ENCODE data around the gene RAPGEF6.
"Not testable (repeated sequence)": the region's sequence is repeated elsewhere in the genome, so short reads cannot be mapped to it uniquely, and the experiment has no call there.

The RAPGEF6 gene

DNA sequence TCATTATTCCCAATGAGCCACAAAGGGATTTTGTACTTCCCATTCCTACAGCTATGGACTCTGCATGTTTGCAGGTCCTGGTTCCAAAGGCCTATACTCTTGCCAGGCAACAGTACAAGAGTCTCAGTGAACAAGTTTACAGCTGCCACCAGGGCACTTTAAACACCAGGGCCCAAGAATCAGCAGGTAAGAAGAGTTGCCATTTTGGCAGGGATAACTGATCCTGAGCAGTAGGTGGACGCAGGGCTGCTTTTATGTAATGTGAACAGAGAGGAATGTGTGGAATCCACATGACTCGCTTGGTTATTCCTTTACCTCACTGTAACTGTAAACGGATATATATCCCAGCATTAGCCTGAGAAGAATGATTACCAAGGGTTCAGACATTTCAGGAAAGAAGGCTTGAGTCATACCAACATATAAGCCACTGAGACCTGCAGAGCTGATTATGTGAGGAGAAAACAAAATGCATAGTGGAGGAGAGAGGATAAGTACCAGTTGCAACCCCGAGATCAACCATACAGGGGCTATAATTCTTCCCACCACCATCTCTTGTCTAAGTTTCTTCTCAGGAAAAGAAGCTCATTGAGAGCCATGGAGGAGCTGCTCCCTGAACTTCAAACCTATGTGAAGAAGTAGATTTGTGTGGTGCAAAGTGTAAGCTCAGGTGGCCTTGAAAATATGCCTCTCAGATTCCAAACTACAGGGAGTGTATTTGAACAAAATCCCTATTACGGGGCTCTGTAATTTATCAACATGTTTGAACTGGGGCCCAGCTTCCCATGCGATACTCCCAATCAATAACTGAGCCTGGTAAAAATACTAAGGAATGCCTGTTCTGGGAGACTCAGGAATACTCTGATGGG is 24.6 kb downstream of the RAPGEF6 start:
- in situ Hi-C loops (cut with HindIII; ENCODE audit: low sequenced_read_pairs), result no loop called here

DNA sequence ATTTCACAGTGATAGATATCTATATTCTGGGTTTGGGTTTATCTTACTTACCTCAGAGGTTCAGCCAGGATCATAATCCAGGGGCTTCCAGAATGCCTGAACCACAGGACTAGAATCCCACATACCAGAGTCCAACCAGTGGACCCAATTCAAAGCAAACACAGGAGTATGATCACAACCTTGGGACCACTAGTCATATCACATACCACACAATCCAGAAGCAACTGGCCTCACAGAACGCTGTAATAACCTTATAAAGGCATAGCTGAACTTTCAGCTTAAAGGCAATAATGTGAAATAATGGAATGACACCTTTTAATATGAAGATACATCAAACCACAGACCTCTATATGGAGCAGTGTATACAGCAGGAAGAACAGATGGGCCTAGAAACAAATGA is 25.3 kb downstream of the RAPGEF6 start:
- in situ Hi-C loops (cut with HindIII; ENCODE audit: low sequenced_read_pairs), result no loop called here

DNA sequence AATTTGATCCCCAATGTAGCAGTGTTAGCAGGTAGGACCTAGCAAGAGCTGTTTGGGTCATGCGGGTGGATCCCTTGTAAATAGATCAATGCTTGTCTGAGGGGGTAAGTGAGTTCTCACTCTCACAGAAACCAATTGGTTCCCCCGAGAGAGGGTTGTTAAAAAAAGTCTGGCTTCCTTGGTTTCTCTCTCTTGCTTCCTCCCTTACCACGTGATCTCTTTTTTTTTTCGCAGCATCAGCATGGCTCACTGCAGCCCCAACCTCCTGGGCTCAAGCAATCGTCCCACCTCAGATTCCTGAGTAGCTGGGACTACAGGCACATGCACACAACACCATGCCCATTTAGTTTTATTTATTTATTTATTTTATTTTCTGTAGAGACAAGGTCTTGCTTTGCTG is 26.4 kb downstream of the RAPGEF6 start:
- in situ Hi-C loops (cut with HindIII; ENCODE audit: low sequenced_read_pairs), result no loop called here

GRCh38 chr5:131607903-131608540 is 27.0 kb downstream of the RAPGEF6 start:
- in situ Hi-C loops (cut with HindIII; ENCODE audit: low sequenced_read_pairs), result no loop called here

- in situ Hi-C loops (cut with HindIII; ENCODE audit: low sequenced_read_pairs), result no loop called here
These were observed 27.6 kb downstream of the RAPGEF6 start for GRCh38 chr5:131607418-131607817.

DNA sequence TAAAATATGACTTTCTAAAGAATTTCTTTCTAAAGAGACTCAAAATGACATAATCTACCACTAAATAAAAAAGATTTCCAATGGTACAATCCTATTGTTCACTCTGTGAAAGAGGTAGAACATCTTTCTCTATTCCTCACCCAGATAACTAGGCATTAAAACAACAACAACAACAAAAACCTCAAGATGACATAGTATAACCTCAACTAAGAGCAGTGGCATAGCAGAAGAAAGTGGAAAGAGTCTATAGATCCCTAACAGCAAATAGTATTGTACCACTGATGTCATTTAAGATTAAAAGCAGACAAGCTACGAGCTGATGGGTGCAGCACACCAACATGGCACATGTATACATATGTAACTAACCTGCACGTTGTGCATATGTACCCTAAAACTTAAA is 29.9 kb downstream of the RAPGEF6 start:
- in situ Hi-C loops (cut with HindIII; ENCODE audit: low sequenced_read_pairs), result no loop called here

DNA sequence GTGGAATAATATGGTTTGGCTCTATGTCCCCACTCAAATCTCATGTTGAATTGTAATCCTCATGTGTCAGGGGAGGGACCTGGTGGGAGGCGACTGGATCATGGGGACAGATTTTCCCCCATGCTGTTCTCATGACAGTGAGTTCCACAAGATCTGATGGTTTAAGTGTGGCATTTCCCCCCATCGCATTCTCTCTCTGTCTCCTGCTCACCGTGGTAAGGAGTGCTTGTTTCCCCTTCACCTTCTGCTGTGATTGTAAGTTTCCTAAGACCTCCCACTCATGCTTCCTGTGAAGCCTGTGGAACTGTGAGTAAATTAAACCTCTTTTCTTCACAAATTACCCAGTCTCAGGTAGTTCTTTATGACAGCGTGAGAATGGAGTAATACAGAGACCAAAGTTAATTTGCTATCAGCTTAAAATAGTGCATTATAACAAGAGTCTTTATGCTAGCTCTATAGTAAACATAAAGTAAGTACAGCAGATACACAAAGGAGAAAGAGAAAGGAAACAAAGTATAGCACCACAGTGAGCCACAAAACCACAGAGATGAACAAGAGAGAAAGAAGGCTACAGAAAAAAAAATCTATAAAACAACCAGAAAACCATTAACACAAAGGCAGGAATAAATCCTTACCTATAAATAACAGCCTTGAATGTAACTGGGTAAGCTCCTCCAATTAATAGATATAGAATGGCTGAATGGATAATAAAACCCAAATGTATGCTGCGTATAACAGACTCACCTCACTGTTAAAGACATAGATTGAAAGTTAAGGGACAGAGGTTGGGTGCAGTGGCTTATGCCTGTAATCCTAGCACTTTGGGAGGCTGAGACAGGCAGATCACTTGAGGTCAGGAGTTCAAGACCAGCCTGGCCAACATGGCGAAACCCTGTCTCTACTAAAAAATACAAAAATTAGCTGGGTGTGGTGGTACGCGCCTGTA is 39.7 kb downstream of the RAPGEF6 start:
- in situ Hi-C loops (cut with HindIII; ENCODE audit: low sequenced_read_pairs), result no loop called here

- in situ Hi-C loops (cut with HindIII; ENCODE audit: low sequenced_read_pairs), result no loop called here
These were observed 41.1 kb downstream of the RAPGEF6 start for GRCh38 chr5:131593921-131594320.

GRCh38 chr5:131593436-131593835 is 41.6 kb downstream of the RAPGEF6 start:
- in situ Hi-C loops (cut with HindIII; ENCODE audit: low sequenced_read_pairs), result not testable (repeated sequence)

- in situ Hi-C loops (cut with HindIII; ENCODE audit: low sequenced_read_pairs), result no loop called here
These were observed 45.3 kb downstream of the RAPGEF6 start for GRCh38 chr5:131589510-131590348.

- in situ Hi-C loops (cut with HindIII; ENCODE audit: low sequenced_read_pairs), result no loop called here
These were observed 47.5 kb downstream of the RAPGEF6 start for GRCh38 chr5:131587541-131587940.

- in situ Hi-C loops (cut with HindIII; ENCODE audit: low sequenced_read_pairs), result no loop called here
These were observed 53.3 kb downstream of the RAPGEF6 start for GRCh38 chr5:131581702-131582101.

- in situ Hi-C loops (cut with HindIII; ENCODE audit: low sequenced_read_pairs), result no loop called here
These were observed 54.9 kb downstream of the RAPGEF6 start for GRCh38 chr5:131579917-131580671.

DNA sequence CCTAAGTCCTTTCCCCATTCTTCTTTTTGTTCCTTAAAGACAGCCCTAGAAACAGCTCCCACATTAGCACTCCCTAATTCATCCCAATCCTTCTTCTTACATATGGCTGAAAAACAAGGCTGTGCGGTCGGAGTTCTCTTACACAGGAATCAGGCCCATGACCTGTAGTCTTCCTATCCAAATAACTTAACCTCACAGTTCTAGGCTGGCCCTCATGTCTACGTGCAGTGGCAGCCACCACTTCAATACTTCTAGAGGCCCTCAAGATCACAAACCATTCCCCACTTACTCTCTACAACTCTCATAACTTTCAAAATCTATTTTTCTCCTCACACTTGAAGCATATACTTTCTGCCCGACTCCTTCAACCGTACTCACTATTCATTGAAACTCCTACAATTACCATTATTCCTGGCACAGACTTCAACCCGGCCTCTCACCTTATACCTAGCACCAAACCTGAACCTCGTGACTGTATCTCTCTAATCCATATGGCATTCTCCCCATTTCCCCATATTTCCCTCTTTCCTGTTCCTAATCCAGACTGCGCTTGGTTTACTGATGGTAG is 59.3 kb downstream of the RAPGEF6 start:
- in situ Hi-C loops (cut with HindIII; ENCODE audit: low sequenced_read_pairs), result no loop called here

GRCh38 chr5:131571669-131572168 is 63.3 kb downstream of the RAPGEF6 start:
- in situ Hi-C loops (cut with HindIII; ENCODE audit: low sequenced_read_pairs), result no loop called here

- in situ Hi-C loops (cut with HindIII; ENCODE audit: low sequenced_read_pairs), result no loop called here
These were observed 64.3 kb downstream of the RAPGEF6 start for GRCh38 chr5:131570757-131571156.

GRCh38 chr5:131564229-131564652 is 70.8 kb downstream of the RAPGEF6 start:
- in situ Hi-C loops (cut with HindIII; ENCODE audit: low sequenced_read_pairs), result no loop called here

GRCh38 chr5:131563434-131564228 is 71.4 kb downstream of the RAPGEF6 start:
- in situ Hi-C loops (cut with HindIII; ENCODE audit: low sequenced_read_pairs), result no loop called here

Measured in DLD1 (cell line).